HG02642 (cell line): ENCODE results near the gene PLEKHM3.
A peak's percentile ranks its signal among the peaks of the same experiment; 100 is the strongest.

Experiments
- ATAC-seq: cut with Tn5 transposase; IDR thresholded peaks from one replicate; pipeline ENCODE4 v1.9.1; 2021; ENCODE audit warnings: mild to moderate bottlenecking; ENCODE audit not compliant: unreplicated experiment, poor library complexity

PLEKHM3 gene

GRCh38 chr2:207995887-207996286, 29.4 kb downstream of the PLEKHM3 start:
- no peak for ATAC-seq

DNA sequence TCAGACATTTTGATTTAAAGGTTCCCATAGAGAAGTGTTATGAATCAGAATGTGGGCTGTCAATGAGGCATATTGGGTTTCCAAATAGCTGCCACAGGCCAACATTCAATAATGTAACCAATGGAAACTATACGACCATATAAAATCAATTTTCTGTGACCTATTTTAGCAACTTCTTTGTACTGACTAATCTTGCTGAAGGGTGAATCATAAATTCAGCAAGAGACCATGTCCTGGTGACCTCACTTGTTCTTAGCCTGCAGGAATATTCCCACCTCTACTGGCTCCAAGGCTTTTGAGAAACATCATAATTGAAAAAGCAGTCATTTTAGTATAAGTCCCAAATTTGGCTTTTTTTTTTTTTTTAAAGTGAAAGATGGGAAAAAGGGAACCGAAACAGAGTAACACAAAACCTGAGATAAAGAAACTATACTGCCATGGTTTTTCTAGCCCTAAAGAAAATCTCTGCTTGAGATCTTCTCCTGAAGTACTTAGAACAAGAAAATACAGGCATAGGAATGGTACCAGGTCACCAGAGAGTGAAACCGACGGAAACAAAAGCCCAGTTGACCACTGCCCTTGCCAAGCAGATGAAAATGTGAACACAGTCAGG, 32.1 kb downstream of the PLEKHM3 start:
- ATAC-seq: no peak

DNA sequence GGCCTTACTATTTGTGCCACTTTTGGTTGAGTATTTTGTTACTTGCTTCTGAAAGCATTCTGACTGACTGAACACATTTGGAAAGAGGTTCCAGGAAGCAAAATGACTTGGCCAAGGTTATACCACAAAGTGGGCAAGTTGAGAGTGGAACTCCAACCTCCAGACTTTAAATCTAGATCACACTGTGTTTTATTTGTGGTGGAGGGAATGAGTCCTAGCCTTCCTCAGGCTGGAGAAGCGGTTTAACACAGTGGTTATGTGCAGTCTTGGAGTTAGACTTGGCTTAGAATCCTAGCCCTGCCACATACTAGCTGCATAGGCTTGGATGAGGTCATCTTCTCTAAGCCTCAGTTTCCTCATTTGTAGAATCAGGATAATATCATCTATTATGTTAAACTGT, 33.4 kb downstream of the PLEKHM3 start:
- ATAC-seq: no peak

DNA sequence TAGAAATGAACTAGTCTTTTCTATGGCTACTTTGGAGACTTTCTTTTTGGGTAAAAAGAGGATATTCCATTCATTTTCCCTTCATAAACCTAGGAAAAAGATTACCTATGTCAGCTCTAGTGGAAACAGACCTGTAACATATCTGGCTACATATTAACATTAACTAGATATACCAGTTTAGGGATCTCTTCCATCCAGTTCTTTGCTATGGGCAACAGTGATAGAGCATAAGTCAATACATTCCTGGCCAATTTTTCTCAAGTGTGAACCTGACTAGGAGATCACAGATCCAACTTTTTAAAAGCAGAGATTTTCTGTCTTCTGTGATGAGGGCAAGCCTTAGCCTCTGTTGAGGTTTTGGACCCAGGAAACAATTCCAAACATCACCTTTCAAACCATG, 34.5 kb downstream of the PLEKHM3 start:
- ATAC-seq: no peak

- no peak for ATAC-seq
Measured at GRCh38 chr2:207988975-207989374, 36.4 kb downstream of the PLEKHM3 start.

DNA sequence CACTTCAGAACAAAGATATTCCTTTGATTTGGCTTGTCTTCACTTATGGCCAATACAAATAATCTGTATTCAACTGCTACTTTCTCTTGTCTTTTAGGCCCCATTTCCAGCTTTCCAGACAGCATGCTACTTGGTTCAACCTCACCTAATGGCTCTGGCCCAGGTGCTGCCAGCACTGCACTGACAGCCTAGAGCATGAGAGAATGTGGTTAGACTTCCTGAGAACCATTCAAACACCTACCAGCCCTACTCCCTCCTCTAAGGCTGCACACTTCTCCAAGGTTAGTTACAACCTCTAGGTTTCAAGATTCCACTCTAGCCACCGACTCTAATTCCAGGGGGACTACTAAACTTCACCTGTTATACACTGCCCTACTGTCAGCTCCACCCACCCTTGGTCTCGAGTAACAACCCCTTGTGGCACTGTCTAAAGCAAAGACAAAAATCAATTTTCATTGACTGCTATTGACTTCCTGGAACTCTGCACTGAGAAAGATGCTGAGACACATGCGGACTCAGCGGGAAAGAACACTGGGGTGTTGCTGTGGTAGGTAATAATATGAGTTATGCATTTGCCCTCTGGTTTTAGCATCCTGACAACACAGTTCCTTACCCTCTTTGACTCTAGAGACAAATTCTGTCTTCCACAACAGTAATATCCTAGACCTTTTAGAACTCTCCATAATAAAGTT, 38.2 kb downstream of the PLEKHM3 start:
- no peak for ATAC-seq

GRCh38 chr2:207984765-207985480, 40.4 kb downstream of the PLEKHM3 start:
- no peak for ATAC-seq

DNA sequence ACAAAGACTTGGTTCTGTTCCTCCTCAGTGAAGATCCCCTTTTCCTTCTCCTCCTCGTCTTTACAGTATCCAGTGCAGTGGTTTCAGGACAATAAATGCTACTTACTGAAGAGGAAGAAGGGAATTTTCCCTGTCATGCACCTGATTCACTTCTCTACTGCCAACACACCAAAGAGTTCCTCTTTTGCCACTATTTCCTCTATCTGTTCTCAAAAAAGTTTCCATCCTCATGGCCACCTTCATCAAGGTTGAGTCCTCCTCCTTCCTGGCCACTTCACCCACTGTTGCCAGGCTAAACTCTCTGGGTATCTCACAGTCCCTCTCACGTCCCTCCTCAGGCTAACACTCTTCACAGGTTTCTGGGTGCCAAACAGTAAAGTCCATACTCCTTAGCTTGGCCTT, 41.7 kb downstream of the PLEKHM3 start:
- ATAC-seq: peak; percentile 80

- ATAC-seq: no peak
Measured at GRCh38 chr2:207978177-207978948, 47.0 kb downstream of the PLEKHM3 start.

DNA sequence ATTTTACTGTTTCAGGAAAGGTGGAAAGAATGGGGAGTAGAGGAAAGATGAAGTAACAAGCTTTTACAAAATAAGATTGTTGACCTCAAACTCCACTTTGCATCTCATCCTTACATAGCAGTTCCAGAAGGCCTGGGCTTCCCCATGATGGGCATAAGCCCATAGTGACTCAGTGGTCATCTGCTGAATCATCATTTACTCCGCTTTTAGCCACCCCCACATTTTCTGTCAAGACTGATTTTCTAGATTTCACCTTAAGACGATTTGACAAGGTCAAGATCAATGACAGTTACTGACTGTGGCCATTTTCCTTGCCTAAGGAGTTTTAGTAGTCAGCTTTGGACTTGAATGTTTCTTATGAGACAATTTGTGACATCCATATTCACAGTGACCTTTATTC, 49.4 kb downstream of the PLEKHM3 start:
- ATAC-seq: no peak

GRCh38 chr2:207974216-207974605, 51.1 kb downstream of the PLEKHM3 start:
- no peak for ATAC-seq

GRCh38 chr2:207970826-207971180, 54.5 kb downstream of the PLEKHM3 start:
- ATAC-seq: no peak

DNA sequence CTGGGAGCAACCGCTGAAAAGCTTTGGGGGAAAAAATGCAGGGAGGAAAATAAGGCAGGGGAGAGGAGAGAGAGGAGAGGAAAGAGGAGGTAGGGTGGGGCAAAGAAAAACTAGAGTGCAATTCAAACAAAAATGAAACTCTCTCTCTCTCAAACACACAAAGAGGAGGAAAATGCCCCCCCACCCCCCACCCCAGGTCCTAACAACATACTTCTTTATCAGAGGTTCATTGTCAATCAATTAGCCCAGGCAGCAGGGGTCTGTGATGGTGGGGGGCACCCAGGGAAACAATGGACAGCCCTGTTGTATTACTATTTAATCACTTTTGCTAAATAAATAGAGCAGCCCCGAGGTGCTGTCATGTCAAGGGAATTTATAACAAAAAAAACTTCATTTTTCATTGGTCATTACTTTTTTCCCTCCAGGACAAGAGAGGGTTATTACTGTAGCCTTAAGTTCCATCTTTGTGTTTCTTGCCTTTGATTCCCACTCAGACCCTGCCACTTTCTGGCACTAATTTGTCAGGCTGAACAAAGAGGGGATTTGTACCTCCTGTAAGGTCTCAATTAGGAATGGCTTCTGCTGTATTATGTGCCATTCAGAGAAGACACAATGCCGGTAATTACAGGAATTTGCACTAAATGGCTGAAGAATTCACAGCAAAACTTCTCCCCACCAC, 55.0 kb downstream of the PLEKHM3 start:
- no peak for ATAC-seq

DNA sequence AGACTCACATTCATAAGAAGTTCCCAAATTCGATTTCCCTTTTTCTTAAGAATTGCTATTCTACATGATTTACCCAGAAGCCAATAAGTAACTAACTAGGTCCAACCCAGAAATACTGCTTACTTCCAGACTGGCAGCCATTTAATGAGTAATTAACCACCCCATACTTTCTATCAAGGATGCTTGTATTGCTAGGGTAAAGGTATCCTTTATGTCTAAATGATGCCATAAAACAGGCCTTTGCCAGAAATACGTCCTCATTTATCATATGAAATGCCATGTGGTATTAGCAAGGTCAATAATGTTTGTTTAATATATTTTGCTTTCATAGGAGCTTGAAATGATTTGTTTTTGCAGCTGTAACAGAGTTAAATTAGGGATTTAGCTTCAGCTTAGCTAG, 56.1 kb downstream of the PLEKHM3 start:
- no peak for ATAC-seq

- ATAC-seq: no peak
Measured at GRCh38 chr2:207967121-207967520, 58.2 kb downstream of the PLEKHM3 start.

GRCh38 chr2:207960911-207961310, 64.4 kb downstream of the PLEKHM3 start:
- no peak for ATAC-seq

GRCh38 chr2:207960090-207960489, 65.2 kb downstream of the PLEKHM3 start:
- no peak for ATAC-seq

- no peak for ATAC-seq
Measured at GRCh38 chr2:207956771-207957170, 68.6 kb downstream of the PLEKHM3 start.

DNA sequence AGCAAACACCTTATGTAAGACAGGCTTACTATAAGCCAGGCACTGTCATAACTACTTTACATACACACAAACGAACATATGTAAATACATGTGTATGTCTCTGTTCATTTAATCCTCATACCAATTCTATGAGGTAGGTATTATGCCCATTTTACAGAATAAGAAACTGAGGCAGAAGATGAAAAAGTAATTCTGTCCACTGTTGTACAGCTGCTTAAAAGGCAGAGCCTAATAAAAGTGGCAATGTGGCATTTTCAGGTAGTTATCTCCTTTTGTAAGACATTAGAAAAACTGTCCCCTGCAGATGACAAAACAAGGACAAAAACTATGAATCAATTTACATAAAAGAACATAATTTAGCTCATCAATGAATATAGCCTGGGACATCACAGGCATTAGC, 69.9 kb downstream of the PLEKHM3 start:
- ATAC-seq: no peak

GRCh38 chr2:207953354-207953753, 72.0 kb downstream of the PLEKHM3 start:
- no peak for ATAC-seq
